GM18508 (cell line): Measurements from ENCODE around the gene PRDX6.

Source experiments
- ATAC-seq: cut with Tn5 transposase; IDR thresholded peaks from one replicate; pipeline ENCODE4 v1.9.1; 2021; ENCODE audit warnings: moderate number of reproducible peaks; ENCODE audit not compliant: insufficient read depth, unreplicated experiment

PRDX6 gene

DNA sequence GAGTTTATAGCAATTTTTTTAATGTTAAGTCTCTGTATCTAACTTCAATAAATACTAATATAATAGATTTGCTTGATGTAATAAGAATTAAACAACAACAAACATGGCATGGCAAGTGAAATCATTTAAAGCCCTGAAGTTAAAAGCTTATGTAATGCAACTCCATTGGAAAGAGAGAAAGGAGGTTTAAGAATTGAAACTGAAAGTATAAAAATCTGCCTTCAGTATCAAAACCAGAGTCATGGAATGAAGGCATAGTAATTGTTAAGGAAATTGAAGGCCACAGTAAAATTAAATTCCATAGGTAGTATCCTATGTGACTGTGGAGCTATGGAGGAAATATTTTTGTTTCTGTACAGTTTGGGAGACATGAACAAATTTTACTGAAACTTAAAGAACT lies 55.1 kb downstream of the PRDX6 start:
- no peak for ATAC-seq

DNA sequence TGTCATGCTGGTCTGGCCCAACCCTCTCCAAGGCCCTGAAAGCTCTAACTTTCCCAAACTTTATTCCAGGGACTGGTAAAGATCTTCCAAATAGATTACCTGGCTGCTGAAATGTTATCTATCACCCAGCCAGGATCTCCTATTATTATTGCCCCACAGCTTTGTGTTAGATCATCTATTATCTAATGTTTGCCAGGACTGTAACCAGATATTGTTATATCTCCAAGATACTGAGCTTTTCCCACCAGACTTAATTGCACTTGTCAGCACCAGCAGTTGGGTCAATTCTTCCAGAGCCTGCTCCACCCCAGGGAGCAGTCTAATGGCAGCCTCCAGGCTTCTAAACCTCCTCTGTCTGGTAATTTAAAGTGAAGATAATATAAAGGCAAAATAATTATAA lies 59.1 kb downstream of the PRDX6 start:
- ATAC-seq, result no peak
